DND-41 (cell line): ENCODE results near the gene UROD.

Experiments
- ATAC-seq: fragments of 200-7000 bp; cut with Tn5 transposase; 3 replicates; pipeline ENCODE4 v1.9.1; 2021; ENCODE audit warnings: low read depth; ENCODE audit not compliant: insufficient read depth
- DNase-seq: peaks from one replicate; pipeline ENCODE4 v3.0.0-alpha.2; 2020
- H2AFZ ChIP-seq: 2 replicates; pipeline ENCODE4 v1.6.0; 2012; ENCODE audit warnings: low read depth, low read length
- H3K27ac ChIP-seq: 2 replicates; pipeline ENCODE4 v1.5.1; 2012; ENCODE audit warnings: low read length, inconsistent platforms
- H3K27me3 ChIP-seq: fragments of 200-600 bp; sonication (generic); 2 replicates; pipeline ENCODE4 v1.6.0; 2012; ENCODE audit warnings: low read length, mild to moderate bottlenecking, inconsistent platforms; ENCODE audit not compliant: insufficient read depth, poor library complexity
- H3K36me3 ChIP-seq: 2 replicates; pipeline ENCODE4 v1.5.1; 2012; ENCODE audit warnings: low read length, inconsistent platforms; ENCODE audit not compliant: insufficient read depth
- H3K4me1 ChIP-seq: 2 replicates; pipeline ENCODE4 v1.5.1; 2012; ENCODE audit warnings: mild to moderate bottlenecking, low read length; ENCODE audit not compliant: insufficient read depth
- H3K4me2 ChIP-seq: 2 replicates; pipeline ENCODE4 v1.6.0; 2012; ENCODE audit warnings: mild to moderate bottlenecking, moderate library complexity, low read length, inconsistent platforms; ENCODE audit not compliant: insufficient read depth
- H3K4me3 ChIP-seq, 2 experiments: fragments of 200-600 bp in 1 of 2; shearing (Covaris generic) in 1 of 2; 2 replicates each; pipeline ENCODE4 v1.5.1; 2012 to 2016; ENCODE audit warnings: inconsistent platforms in 2 of 2, low read length in 2 of 2, mild to moderate bottlenecking in 2 of 2, low read depth in 1 of 2, moderate library complexity in 1 of 2
- H3K79me2 ChIP-seq: 2 replicates; pipeline ENCODE4 v1.6.0; 2012; ENCODE audit warnings: low read length, inconsistent platforms; ENCODE audit not compliant: insufficient read depth
- H3K9ac ChIP-seq: 2 replicates; pipeline ENCODE4 v1.6.0; 2012; ENCODE audit warnings: low read depth, mild to moderate bottlenecking, inconsistent platforms, low read length, moderate library complexity
- H3K9me3 ChIP-seq: 2 replicates; pipeline ENCODE4 v1.5.1; 2012; ENCODE audit warnings: low read length, moderate library complexity, mild to moderate bottlenecking, inconsistent platforms; ENCODE audit not compliant: insufficient read depth, severe bottlenecking
- H4K20me1 ChIP-seq: 2 replicates; pipeline ENCODE4 v1.6.0; 2012; ENCODE audit warnings: low read length; ENCODE audit not compliant: insufficient read depth
- CTCF ChIP-seq: IDR thresholded peaks from 2 replicates; pipeline ENCODE4 v1.5.1; 2012; ENCODE audit warnings: borderline replicate concordance, low read length, moderate library complexity, mild to moderate bottlenecking; ENCODE audit not compliant: poor library complexity, severe bottlenecking; ENCODE audit errors: extremely low read depth
- EZH2 ChIP-seq: IDR thresholded peaks from 3 replicates; pipeline ENCODE4 v1.6.1; 2012; ENCODE audit warnings: borderline replicate concordance, low read depth, mild to moderate bottlenecking, moderate library complexity, low read length, inconsistent platforms; ENCODE audit not compliant: severe bottlenecking

Gene UROD

GRCh38 chr1:45016767-45017166 is 4.7 kb downstream of the UROD start:
- H3K4me1 ChIP-seq, result peaks cover 25% of the 10 kb centered on the region
- ATAC-seq (no peak), DNase-seq (no peak)
- peaks cover 14% of the 10 kb centered on the region for H3K79me2 ChIP-seq
- H3K9ac ChIP-seq, result no peak overlapping the region
- H3K9me3 ChIP-seq, result no peaks in the 10 kb centered on the region
- peaks cover 13% of the 10 kb centered on the region for H3K36me3 ChIP-seq
- no peak overlapping the region for H3K4me2 ChIP-seq
- TF ChIP-seq EZH2 (no peak), CTCF (no peak)
- no peaks in the 10 kb centered on the region for H4K20me1 ChIP-seq
- no peak overlapping the region for H2AFZ ChIP-seq
- H3K4me3 ChIP-seq, result no peak overlapping the region
- no peaks in the 10 kb centered on the region for H3K27me3 ChIP-seq
- no peak overlapping the region for H3K27ac ChIP-seq

- no peak overlapping the region for H3K4me2 ChIP-seq
- H3K27ac ChIP-seq, result no peak overlapping the region
- TF ChIP-seq CTCF, result peak; percentile 80
- no peak for TF ChIP-seq EZH2
- no peaks in the 10 kb centered on the region for H3K79me2 ChIP-seq
- H4K20me1 ChIP-seq, result no peaks in the 10 kb centered on the region
- DNase-seq, result peak; percentile 61
- ATAC-seq, result peak; percentile 87
- no peaks in the 10 kb centered on the region for H3K9me3 ChIP-seq
- H3K27me3 ChIP-seq, result no peaks in the 10 kb centered on the region
- no peak overlapping the region for H3K9ac ChIP-seq
- H2AFZ ChIP-seq, result 0 out of 2 replicates have a peak overlapping the region, but pooled peaks have one; percentile 12
- no peak overlapping the region for H3K4me3 ChIP-seq
- peaks cover 7% of the 10 kb centered on the region for H3K36me3 ChIP-seq
- H3K4me1 ChIP-seq, result peaks cover 10% of the 10 kb centered on the region; the same call in 1 of the 2 replicates
These were observed 6.7 kb downstream of the UROD start for GRCh38 chr1:45018599-45019230.

- H3K4me1 ChIP-seq, result no peaks in the 10 kb centered on the region
- H3K27ac ChIP-seq, result no peak overlapping the region
- no peaks in the 10 kb centered on the region for H3K27me3 ChIP-seq
- H3K4me2 ChIP-seq, result no peak overlapping the region
- H3K9ac ChIP-seq, result no peak overlapping the region
- no peaks in the 10 kb centered on the region for H3K9me3 ChIP-seq
- H3K36me3 ChIP-seq, result no peaks in the 10 kb centered on the region
- no peak overlapping the region for H3K4me3 ChIP-seq
- no peaks in the 10 kb centered on the region for H3K79me2 ChIP-seq
- H2AFZ ChIP-seq, result no peak overlapping the region
- TF ChIP-seq EZH2, result no peak
- TF ChIP-seq CTCF, result no peak
- DNase-seq (no peak), ATAC-seq (no peak)
- no peaks in the 10 kb centered on the region for H4K20me1 ChIP-seq
These were observed 11.6 kb downstream of the UROD start for GRCh38 chr1:45023663-45024062.

GRCh38 chr1:45026446-45026845 is 14.4 kb downstream of the UROD start:
- no peak for ATAC-seq
- Histone ChIP-seq H3K36me3 (no peaks in the 10 kb centered on the region), H3K9ac (no peak overlapping the region), H3K27ac (no peak overlapping the region), H4K20me1 (no peaks in the 10 kb centered on the region), H2AFZ (no peak overlapping the region), H3K4me1 (no peaks in the 10 kb centered on the region), H3K79me2 (no peaks in the 10 kb centered on the region), H3K27me3 (no peaks in the 10 kb centered on the region), H3K4me3 (no peak overlapping the region), H3K4me2 (no peak overlapping the region), H3K9me3 (no peaks in the 10 kb centered on the region)
- TF ChIP-seq CTCF (no peak), EZH2 (no peak)
- DNase-seq, result no peak
